Fibroblast of mammary gland (primary cell): ENCODE results near the gene CIDEC.
A peak's percentile ranks its signal among the peaks of the same experiment; 100 is the strongest.
"Not testable (repeated sequence)": the region's sequence is repeated elsewhere in the genome, so short reads cannot be mapped to it uniquely, and the experiment has no call there.

Source experiments
- DNase-seq: peaks from one replicate; pipeline ENCODE4 v3.0.0-alpha.2; 2010; ENCODE audit warnings: low read depth
- H3K4me3 ChIP-seq: 2 replicates; pipeline ENCODE4 v1.5.1; 2011; ENCODE audit warnings: low read depth, mild to moderate bottlenecking, low read length, moderate library complexity; ENCODE audit not compliant: control insufficient read depth
- CTCF ChIP-seq: conservative IDR thresholded peaks from 2 replicates; pipeline ENCODE4 v1.5.1; 2011; ENCODE audit warnings: low read depth, low read length, inconsistent platforms; ENCODE audit not compliant: control insufficient read depth, insufficient read depth

CIDEC gene

GRCh38 chr3:9848860-9849259 lies 31.2 kb downstream of the CIDEC start:
- not testable (repeated sequence) for H3K4me3 ChIP-seq
- peak; percentile 57 for TF ChIP-seq CTCF
- DNase-seq = peak; percentile 63

GRCh38 chr3:9847870-9848269 lies 32.2 kb downstream of the CIDEC start:
- DNase-seq, H3K4me3 ChIP-seq: not testable (repeated sequence)

- H3K4me3 ChIP-seq = no peak overlapping the region
- no peak for TF ChIP-seq CTCF
- DNase-seq = no peak
Observed at GRCh38 chr3:9846931-9847488, 33.0 kb downstream of the CIDEC start.

GRCh38 chr3:9846231-9846630 lies 33.8 kb downstream of the CIDEC start:
- TF ChIP-seq CTCF = no peak
- DNase-seq = no peak
- H3K4me3 ChIP-seq = no peak overlapping the region

- peak within 1 kb of the TSS; percentile 92 for H3K4me3 ChIP-seq
- no peak for TF ChIP-seq CTCF
- peak; percentile 94 for DNase-seq
Observed at GRCh38 chr3:9843715-9844438, 36.2 kb downstream of the CIDEC start, which contains the start of gene RPUSD3. RPUSD3 (minus strand) TSS chr3:9844008; CDS start chr3:9843990, 18 bp downstream.

- no peak for DNase-seq
- H3K4me3 ChIP-seq = no peak overlapping the region
- TF ChIP-seq CTCF = no peak
Observed at GRCh38 chr3:9841015-9841414, 39.0 kb downstream of the CIDEC start.

- no peak overlapping the region for H3K4me3 ChIP-seq
- no peak for DNase-seq
- no peak for TF ChIP-seq CTCF
Observed at GRCh38 chr3:9838856-9839255, 41.2 kb downstream of the CIDEC start.
